Measurements from ENCODE around the gene NDUFS1. TPM values are rescaled to one million over a fixed set of nuclear protein-coding genes. Genes with fewer than 3 reads are reported as not detected.

Gene NDUFS1
- total and polyA plus RNA-seq, 9 of the 15 experiments (the other 6 are each of a cell fraction or from before 2014, with no cell fraction given): 75.0 to 130 (median 91.5) TPM

DNA sequence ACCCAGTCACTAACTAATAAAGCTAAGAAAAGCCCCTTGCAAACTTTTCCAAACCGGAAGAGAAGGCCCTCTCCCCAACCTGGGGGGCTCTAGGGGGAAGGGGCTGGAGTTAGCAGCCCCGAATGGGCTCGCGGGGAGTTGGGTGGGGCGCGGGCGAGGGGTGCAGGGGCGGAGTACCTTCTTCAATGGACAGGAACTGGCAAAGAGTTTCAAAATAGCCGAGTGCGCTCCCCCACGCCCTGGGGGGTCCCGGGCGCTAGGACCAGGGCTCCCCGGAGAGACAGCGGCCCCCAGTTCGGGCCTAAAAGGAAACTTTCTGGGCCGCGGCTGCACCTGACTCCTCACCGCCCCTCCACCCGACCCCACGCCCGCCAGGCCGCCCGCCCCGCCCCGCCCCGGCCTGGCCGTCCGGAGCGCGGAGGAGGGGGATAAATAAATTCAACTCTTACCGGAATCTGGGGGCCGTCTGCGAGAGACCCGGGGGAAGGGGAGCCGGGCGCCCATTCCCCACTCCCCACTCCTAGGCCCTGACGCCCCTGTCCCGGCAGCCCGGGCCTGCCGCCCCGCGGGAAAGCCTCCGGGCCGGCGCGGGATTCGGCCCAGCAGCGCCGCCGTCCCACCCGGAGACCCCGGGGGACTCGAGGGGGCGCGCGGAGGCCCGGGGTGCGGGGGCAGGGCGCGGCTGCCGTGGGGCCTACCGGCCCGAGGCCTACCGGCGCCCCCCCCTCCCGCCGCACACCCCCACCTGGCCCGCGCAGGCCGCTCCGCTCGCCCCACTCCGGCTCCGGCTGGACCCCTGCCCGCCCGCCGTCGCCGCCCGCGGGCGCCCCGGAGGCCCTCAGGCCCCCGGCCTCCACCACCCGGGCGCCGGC is 74.1 kb downstream of the NDUFS1 start (continued):
- TF ChIP-seq, protein P1, sequence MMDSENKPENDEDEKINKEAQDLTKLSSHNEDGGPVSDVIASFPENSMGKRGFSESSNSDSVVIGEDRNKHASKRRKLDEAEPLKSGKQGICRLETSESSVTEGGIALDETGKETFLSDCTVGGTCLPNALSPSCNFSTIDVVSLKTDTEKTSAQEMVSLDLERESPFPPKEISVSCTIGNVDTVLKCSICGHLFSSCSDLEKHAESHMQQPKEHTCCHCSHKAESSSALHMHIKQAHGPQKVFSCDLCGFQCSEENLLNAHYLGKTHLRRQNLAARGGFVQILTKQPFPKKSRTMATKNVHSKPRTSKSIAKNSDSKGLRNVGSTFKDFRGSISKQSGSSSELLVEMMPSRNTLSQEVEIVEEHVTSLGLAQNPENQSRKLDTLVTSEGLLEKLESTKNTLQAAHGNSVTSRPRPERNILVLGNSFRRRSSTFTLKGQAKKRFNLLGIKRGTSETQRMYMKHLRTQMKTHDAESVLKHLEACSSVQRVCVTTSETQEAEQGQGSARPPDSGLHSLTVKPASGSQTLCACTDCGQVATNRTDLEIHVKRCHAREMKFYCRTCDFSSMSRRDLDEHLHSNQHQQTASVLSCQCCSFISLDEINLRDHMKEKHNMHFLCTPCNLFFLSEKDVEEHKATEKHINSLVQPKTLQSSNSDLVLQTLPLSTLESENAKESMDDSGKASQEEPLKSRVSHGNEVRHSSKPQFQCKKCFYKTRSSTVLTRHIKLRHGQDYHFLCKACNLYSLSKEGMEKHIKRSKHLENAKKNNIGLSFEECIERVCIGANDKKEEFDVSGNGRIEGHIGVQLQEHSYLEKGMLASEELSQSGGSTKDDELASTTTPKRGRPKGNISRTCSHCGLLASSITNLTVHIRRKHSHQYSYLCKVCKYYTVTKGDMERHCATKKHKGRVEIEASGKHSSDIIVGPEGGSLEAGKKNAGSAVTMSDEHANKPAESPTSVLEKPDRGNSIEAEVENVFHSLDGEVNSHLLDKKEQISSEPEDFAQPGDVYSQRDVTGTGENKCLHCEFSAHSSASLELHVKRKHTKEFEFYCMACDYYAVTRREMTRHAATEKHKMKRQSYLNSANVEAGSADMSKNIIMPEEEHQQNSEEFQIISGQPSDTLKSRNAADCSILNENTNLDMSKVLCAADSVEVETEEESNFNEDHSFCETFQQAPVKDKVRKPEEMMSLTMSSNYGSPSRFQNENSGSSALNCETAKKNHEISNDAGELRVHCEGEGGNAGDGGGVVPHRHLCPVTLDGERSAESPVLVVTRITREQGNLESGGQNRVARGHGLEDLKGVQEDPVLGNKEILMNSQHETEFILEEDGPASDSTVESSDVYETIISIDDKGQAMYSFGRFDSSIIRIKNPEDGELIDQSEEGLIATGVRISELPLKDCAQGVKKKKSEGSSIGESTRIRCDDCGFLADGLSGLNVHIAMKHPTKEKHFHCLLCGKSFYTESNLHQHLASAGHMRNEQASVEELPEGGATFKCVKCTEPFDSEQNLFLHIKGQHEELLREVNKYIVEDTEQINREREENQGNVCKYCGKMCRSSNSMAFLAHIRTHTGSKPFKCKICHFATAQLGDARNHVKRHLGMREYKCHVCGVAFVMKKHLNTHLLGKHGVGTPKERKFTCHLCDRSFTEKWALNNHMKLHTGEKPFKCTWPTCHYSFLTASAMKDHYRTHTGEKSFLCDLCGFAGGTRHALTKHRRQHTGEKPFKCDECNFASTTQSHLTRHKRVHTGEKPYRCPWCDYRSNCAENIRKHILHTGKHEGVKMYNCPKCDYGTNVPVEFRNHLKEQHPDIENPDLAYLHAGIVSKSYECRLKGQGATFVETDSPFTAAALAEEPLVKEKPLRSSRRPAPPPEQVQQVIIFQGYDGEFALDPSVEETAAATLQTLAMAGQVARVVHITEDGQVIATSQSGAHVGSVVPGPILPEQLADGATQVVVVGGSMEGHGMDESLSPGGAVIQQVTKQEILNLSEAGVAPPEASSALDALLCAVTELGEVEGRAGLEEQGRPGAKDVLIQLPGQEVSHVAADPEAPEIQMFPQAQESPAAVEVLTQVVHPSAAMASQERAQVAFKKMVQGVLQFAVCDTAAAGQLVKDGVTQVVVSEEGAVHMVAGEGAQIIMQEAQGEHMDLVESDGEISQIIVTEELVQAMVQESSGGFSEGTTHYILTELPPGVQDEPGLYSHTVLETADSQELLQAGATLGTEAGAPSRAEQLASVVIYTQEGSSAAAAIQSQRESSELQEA (IDR thresholded peaks at IDR 0.05; ENCODE audit: low read depth): no peak
- TF ChIP-seq, protein P2, sequence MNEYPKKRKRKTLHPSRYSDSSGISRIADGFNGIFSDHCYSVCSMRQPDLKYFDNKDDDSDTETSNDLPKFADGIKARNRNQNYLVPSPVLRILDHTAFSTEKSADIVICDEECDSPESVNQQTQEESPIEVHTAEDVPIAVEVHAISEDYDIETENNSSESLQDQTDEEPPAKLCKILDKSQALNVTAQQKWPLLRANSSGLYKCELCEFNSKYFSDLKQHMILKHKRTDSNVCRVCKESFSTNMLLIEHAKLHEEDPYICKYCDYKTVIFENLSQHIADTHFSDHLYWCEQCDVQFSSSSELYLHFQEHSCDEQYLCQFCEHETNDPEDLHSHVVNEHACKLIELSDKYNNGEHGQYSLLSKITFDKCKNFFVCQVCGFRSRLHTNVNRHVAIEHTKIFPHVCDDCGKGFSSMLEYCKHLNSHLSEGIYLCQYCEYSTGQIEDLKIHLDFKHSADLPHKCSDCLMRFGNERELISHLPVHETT (CRISPR knock-in tag; conservative IDR thresholded peaks at IDR 0.05 in 1 of 2, IDR thresholded peaks at IDR 0.05 in 1 of 2): 0 out of 4 replicates have a peak, but pooled peaks of 1 of the 2 experiments have one; percentile 18
- no peak for TF ChIP-seq PTTG1 (tag; IDR thresholded peaks at IDR 0.05; ENCODE audit: low read depth)
- no peak for TF ChIP-seq PTRF (tag; IDR thresholded peaks at IDR 0.05)
- peak; percentile 4; the same call in 1 of the 2 replicates for TF ChIP-seq POLR2G (IDR thresholded peaks at IDR 0.05; ENCODE audit: low read depth, low read length)
- TF ChIP-seq POLR2A (conservative IDR thresholded peaks at IDR 0.05): 0 out of 2 replicates have a peak, but pooled peaks have one; percentile 13
- TF ChIP-seq, protein P3, sequence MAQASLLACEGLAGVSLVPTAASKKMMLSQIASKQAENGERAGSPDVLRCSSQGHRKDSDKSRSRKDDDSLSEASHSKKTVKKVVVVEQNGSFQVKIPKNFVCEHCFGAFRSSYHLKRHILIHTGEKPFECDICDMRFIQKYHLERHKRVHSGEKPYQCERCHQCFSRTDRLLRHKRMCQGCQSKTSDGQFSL (CRISPR knock-in tag; IDR thresholded peaks at IDR 0.05): no peak
- TF ChIP-seq, protein P3 (tag; IDR thresholded peaks at IDR 0.05): peak in 1 of 2 experiments; percentile 92; a peak in 2 of 4 replicates
- TF ChIP-seq ZNF707 (CRISPR knock-in tag; conservative IDR thresholded peaks at IDR 0.05): no peak
- TF ChIP-seq SIN3A (IDR thresholded peaks at IDR 0.05; ENCODE audit: borderline replicate concordance in 2 of 2, control insufficient read depth in 1 of 2, low read depth in 2 of 2, low read length in 2 of 2): 0 out of 4 replicates have a peak, but pooled peaks of 1 of the 2 experiments have one; percentile 39
- TF ChIP-seq, protein P4, sequence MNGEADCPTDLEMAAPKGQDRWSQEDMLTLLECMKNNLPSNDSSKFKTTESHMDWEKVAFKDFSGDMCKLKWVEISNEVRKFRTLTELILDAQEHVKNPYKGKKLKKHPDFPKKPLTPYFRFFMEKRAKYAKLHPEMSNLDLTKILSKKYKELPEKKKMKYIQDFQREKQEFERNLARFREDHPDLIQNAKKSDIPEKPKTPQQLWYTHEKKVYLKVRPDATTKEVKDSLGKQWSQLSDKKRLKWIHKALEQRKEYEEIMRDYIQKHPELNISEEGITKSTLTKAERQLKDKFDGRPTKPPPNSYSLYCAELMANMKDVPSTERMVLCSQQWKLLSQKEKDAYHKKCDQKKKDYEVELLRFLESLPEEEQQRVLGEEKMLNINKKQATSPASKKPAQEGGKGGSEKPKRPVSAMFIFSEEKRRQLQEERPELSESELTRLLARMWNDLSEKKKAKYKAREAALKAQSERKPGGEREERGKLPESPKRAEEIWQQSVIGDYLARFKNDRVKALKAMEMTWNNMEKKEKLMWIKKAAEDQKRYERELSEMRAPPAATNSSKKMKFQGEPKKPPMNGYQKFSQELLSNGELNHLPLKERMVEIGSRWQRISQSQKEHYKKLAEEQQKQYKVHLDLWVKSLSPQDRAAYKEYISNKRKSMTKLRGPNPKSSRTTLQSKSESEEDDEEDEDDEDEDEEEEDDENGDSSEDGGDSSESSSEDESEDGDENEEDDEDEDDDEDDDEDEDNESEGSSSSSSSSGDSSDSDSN (IDR thresholded peaks at IDR 0.05; ENCODE audit: borderline replicate concordance in 1 of 2, low read depth in 2 of 2, low read length in 2 of 2): 0 out of 4 replicates have a peak, but pooled peaks of 1 of the 2 experiments have one; percentile 34

Data from K562 (cell line).